ENCODE results near the gene CLCNKB. TPM values are rescaled to one million over a fixed set of nuclear protein-coding genes. Genes with fewer than 3 reads are reported as not detected.
A peak's percentile ranks its signal among the peaks of the same experiment; 100 is the strongest.

The CLCNKB gene
- total RNA-seq, 4 donors from 2014 or later: not detected

DNA sequence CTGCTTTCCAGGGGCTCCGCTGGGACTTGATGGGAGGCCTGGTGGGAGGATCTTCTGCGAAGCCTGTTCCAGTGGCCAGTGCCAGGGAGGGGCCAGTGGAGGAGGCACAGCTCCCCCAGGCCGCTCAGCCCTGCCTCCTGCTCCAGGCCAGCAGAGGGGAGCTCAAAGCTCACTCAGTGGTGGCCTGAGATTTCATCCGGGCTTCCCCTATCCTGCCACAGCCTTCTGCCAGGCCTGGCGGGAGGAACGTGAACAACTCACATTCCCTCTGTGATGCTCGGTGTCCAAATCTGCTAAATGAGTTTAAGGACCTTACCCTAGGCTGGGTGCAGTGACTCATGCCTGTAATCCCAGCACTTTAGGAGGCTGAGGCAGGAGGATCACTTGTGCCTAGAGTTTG is 3.3 kb downstream of the CLCNKB start:
- intact Hi-C loops (cut with DNase I; ENCODE audit: low total_unique reads) (loop anchor here (1.0 to 5.0 kb wide), 2 partner anchors 23 to 230 kb away; no protein-coding TSS in a partner anchor), in situ Hi-C loops (cut with MboI; ENCODE audit: low sequenced_read_pairs in 4 of 4) (loop anchor here in 1 of 4 donors (10.0 kb wide), 1 partner anchor 52 kb away; no protein-coding TSS in a partner anchor)
- no peaks in the 10 kb centered on the region for H3K27me3 ChIP-seq
- no peak for ATAC-seq
- peaks cover 0 to 4% of the 10 kb centered on the region in 2 donors for H3K4me1 ChIP-seq
- no peaks in the 10 kb centered on the region for H3K9me3 ChIP-seq
- H3K4me3 ChIP-seq: no peak overlapping the region
- DNase-seq: no peak
- H3K27ac ChIP-seq: no peak overlapping the region
- no peak for TF ChIP-seq POLR2A (IDR thresholded peaks at IDR 0.05)
- TF ChIP-seq, protein P1, sequence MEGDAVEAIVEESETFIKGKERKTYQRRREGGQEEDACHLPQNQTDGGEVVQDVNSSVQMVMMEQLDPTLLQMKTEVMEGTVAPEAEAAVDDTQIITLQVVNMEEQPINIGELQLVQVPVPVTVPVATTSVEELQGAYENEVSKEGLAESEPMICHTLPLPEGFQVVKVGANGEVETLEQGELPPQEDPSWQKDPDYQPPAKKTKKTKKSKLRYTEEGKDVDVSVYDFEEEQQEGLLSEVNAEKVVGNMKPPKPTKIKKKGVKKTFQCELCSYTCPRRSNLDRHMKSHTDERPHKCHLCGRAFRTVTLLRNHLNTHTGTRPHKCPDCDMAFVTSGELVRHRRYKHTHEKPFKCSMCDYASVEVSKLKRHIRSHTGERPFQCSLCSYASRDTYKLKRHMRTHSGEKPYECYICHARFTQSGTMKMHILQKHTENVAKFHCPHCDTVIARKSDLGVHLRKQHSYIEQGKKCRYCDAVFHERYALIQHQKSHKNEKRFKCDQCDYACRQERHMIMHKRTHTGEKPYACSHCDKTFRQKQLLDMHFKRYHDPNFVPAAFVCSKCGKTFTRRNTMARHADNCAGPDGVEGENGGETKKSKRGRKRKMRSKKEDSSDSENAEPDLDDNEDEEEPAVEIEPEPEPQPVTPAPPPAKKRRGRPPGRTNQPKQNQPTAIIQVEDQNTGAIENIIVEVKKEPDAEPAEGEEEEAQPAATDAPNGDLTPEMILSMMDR (IDR thresholded peaks at IDR 0.05 in 4 of 5, conservative IDR thresholded peaks at IDR 0.05 in 1 of 5): no peak
- H3K36me3 ChIP-seq: no peaks in the 10 kb centered on the region

DNA sequence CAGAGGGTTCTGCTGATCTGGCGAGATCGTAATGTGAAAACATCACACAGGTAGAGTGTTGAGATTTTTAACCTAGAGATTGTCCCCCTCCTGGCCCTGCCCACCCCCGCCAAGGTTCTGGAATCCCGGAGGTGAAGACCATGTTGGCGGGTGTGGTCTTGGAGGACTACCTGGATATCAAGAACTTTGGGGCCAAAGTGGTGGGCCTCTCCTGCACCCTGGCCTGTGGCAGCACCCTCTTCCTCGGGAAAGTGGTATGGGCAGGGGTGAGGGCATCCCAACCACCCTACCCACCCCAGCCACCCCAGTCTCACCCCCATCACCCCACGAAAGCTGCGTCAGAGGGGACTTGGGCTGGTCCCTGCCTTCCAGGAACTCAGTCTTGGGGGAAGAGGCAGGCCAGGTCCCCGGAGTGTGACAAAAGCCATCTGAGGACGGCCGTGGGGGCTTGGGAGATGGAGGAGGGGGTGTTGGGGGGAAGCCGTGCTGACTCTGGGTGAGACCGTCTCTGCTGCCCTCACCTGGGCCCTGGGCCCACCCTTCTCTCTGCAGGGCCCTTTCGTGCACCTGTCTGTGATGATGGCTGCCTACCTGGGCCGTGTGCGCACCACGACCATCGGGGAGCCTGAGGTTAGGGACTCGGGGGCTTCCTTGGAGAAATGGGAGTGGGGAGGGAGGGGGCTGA is 4.4 kb downstream of the CLCNKB start:
- no peak for DNase-seq
- Histone ChIP-seq H3K27ac (no peak overlapping the region), H3K36me3 (no peaks in the 10 kb centered on the region), H3K27me3 (no peaks in the 10 kb centered on the region), H3K4me1 (peaks cover 0 to 4% of the 10 kb centered on the region in 2 donors), H3K4me3 (no peak overlapping the region), H3K9me3 (no peaks in the 10 kb centered on the region)
- intact Hi-C loops (cut with DNase I; ENCODE audit: low total_unique reads): loop anchor here (5.0 kb wide), 1 partner anchor 231 kb away; no protein-coding TSS in a partner anchor
- TF ChIP-seq POLR2A (IDR thresholded peaks at IDR 0.05): no peak
- TF ChIP-seq, protein P1 (IDR thresholded peaks at IDR 0.05 in 4 of 5, conservative IDR thresholded peaks at IDR 0.05 in 1 of 5): no peak
- no peak for ATAC-seq
- in situ Hi-C loops (cut with MboI; ENCODE audit: low sequenced_read_pairs in 4 of 4): loop anchor here in 1 of 4 donors (10.0 kb wide), 1 partner anchor 53 kb away; no protein-coding TSS in a partner anchor

DNA sequence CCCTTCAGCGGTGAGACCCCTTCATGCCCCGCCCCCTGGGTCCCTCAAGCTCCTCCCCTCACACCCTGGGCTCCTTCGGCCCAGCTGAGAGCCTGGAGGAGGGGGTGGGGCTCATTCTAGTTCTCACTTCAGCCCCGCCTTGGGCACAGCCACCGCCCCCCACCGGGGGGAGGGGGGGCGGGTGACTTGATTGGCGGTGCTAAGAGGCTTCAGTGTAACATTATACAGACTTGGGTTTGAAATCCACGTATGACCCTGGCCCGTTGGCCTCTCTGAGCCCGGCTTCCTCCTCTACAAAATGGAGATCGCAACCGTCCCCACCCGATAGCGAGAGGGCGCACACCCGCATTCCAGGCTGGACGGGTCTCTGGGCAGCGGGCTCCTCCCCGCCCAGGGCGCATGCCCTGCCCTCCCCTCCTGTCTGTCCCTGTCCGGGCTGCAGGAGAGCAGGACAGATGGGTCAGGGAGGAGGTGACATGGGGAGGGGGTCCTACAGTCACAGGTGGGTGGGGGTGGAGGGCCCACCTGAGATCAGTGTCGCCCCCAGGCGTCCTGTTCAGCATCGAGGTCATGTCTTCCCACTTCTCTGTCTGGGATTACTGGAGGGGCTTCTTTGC is 5.1 kb downstream of the CLCNKB start:
- Histone ChIP-seq H3K4me3 (peak overlapping the region; percentile 18 to 45 (median 35)), H3K4me1 (peaks cover 0 to 4% of the 10 kb centered on the region in 2 donors), H3K27ac (no peak overlapping the region), H3K27me3 (no peaks in the 10 kb centered on the region), H3K36me3 (no peaks in the 10 kb centered on the region), H3K9me3 (no peaks in the 10 kb centered on the region)
- DNase-seq: no peak
- intact Hi-C loops (cut with DNase I; ENCODE audit: low total_unique reads): loop anchor here (5.0 kb wide), 1 partner anchor 231 kb away; no protein-coding TSS in a partner anchor
- TF ChIP-seq POLR2A (IDR thresholded peaks at IDR 0.05): no peak
- TF ChIP-seq, protein P1 (IDR thresholded peaks at IDR 0.05 in 4 of 5, conservative IDR thresholded peaks at IDR 0.05 in 1 of 5): no peak
- in situ Hi-C loops (cut with MboI; ENCODE audit: low sequenced_read_pairs in 4 of 4): loop anchor here in 1 of 4 donors (10.0 kb wide), 1 partner anchor 54 kb away; no protein-coding TSS in a partner anchor
- peak; percentile 17 to 22 for ATAC-seq

DNA sequence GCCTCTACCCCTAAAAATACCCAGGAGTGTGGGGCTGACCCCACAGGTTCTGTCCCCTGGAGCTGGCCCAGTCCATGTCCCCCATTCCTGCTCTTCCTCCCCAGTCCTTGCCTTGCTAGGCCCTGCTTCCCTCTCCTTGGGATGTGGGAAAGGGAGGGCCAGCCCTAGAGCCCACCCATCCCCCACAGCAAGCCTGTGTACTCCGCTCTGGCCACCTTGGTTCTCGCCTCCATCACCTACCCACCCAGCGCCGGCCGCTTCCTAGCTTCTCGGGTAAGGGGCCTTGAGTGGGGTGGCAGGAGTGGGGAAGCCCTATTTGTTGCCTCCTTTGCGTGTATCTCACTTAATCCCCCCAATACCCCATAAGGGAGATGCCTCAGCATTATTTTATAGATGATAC is 6.7 kb downstream of the CLCNKB start:
- Histone ChIP-seq H3K9me3 (no peaks in the 10 kb centered on the region), H3K27me3 (no peaks in the 10 kb centered on the region), H3K4me1 (peaks cover 0 to 4% of the 10 kb centered on the region in 2 donors), H3K36me3 (no peaks in the 10 kb centered on the region), H3K27ac (no peak overlapping the region), H3K4me3 (no peak overlapping the region)
- in situ Hi-C loops (cut with MboI; ENCODE audit: low sequenced_read_pairs in 4 of 4) (loop anchor here in 3 of 4 donors (10.0 to 25.0 kb wide), 2 partner anchors 46 to 238 kb away; partner anchors contain the start of genes SRARP (in 2 of the 3) and UQCRHL (in 1 of the 3)), intact Hi-C loops (cut with DNase I; ENCODE audit: low total_unique reads) (loop anchor here (1.0 kb wide), 1 partner anchor 9 kb away; no protein-coding TSS in a partner anchor)
- TF ChIP-seq, protein P1 (IDR thresholded peaks at IDR 0.05 in 4 of 5, conservative IDR thresholded peaks at IDR 0.05 in 1 of 5): no peak
- no peak for TF ChIP-seq POLR2A (IDR thresholded peaks at IDR 0.05)
- no peak for DNase-seq
- ATAC-seq: no peak

Data from gastrocnemius medialis (tissue), 4 donors.